Uterus (tissue), 4 donors: Measurements from ENCODE around the gene KRT15. TPM values are rescaled to one million over a fixed set of nuclear protein-coding genes. Genes with fewer than 3 reads are reported as not detected.

Source experiments
- DNase-seq, 2 donors: peaks; one replicate each; pipeline ENCODE4 v3.0.0-alpha.2; 2019 to 2020
- H3K27ac ChIP-seq, 2 donors: fragments of 200-600 bp; sonication (generic); 1 replicate in 1 of 2; 2 replicates in 1 of 2; pipeline ENCODE4 v1.5.1; 2016 to 2018
- H3K27me3 ChIP-seq, 2 donors: fragments of 200-600 bp; sonication (generic); one replicate each; pipeline ENCODE4 v1.5.1; 2018 to 2019; ENCODE audit warnings: control low read depth in 1 of 2
- H3K36me3 ChIP-seq, 2 donors: fragments of 200-600 bp; sonication (generic); one replicate each; pipeline ENCODE4 v1.5.1; 2019; ENCODE audit warnings: control low read depth in 1 of 2
- H3K4me1 ChIP-seq, 2 donors: fragments of 200-600 bp; sonication (generic); one replicate each; pipeline ENCODE4 v1.5.1; 2018 to 2019; ENCODE audit warnings: control low read depth in 1 of 2
- H3K4me3 ChIP-seq, 2 donors: fragments of 200-600 bp; sonication (generic); 1 replicate in 1 of 2; 2 replicates in 1 of 2; pipeline ENCODE4 v1.5.1; 2018 to 2019; ENCODE audit warnings: mild to moderate bottlenecking in 1 of 2
- H3K9me3 ChIP-seq, 2 donors: fragments of 200-600 bp; sonication (generic); one replicate each; pipeline ENCODE4 v1.5.1; 2019; ENCODE audit warnings: control low read depth in 1 of 2
- POLR2A ChIP-seq, 2 donors: fragments of 450-650 bp; IDR thresholded peaks; one replicate each; pipeline ENCODE4 v1.6.1; 2016; ENCODE audit warnings: antibody characterized with exemption in 2 of 2, mild to moderate bottlenecking in 1 of 2, moderate library complexity in 1 of 2
- intact Hi-C: fragments of 100-400 bp; cut with DNase I; formaldehyde crosslinking; loops from one replicate; pipeline ENCODE4 v1.15.1; 2023; ENCODE audit warnings: low total_unique reads
- total RNA-seq, 4 donors: library from RNA; depleted of rRNA in 3 of 4; stranded (reverse); fragments of >200 nt in 3 of 4; gene quantifications; one replicate each; pipeline versions ENCODE4 v1.1.0 to v1.2.4, GENCODE V29; 2014 to 2023
- TF ChIP-seq, protein P1 (sequence below), 4 experiments: fragments of 200-600 bp in 2 of 4; fragments of 450-650 bp in 2 of 4; sonication (generic) in 2 of 4; IDR thresholded peaks; one replicate each; pipeline ENCODE4 v1.5.1; 2016 to 2019; ENCODE audit warnings: antibody characterized with exemption in 4 of 4, mild to moderate bottlenecking in 2 of 4, moderate library complexity in 1 of 4
- donor health status: DM: yes; HTN: yes; CAD: no.

The KRT15 gene
- total RNA-seq, 4 donors from 2014 or later: 0.41 to 11.5 (median 1.6) TPM; not detected in 1

- H3K9me3 ChIP-seq: no peaks in the 10 kb centered on the region
- no peak for DNase-seq
Measured at GRCh38 chr17:41474863-41475262, 43.8 kb downstream of the KRT15 start.

DNA sequence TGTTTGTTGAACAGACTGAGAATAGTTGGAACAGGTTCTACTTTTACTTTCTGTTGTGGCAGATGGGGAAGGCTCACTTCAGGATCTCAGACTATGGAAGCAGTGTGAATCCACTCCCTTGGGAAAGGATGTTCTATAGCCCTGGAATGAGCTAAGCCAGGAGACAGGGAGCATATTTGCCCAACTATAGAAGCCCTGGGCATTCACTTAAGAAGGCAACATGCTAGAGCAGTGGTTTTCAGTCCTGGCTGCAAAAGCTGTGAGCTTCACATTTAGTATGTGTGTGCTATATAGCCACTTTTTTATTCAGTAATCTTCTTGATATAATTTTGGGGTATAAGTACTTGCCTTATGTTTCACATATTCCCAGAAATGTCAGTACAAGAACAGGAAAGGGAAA is 50.3 kb downstream of the KRT15 start:
- H3K4me3 ChIP-seq: no peak overlapping the region
- no peak for TF ChIP-seq POLR2A (IDR thresholded peaks at IDR 0.05)
- TF ChIP-seq, protein P1, sequence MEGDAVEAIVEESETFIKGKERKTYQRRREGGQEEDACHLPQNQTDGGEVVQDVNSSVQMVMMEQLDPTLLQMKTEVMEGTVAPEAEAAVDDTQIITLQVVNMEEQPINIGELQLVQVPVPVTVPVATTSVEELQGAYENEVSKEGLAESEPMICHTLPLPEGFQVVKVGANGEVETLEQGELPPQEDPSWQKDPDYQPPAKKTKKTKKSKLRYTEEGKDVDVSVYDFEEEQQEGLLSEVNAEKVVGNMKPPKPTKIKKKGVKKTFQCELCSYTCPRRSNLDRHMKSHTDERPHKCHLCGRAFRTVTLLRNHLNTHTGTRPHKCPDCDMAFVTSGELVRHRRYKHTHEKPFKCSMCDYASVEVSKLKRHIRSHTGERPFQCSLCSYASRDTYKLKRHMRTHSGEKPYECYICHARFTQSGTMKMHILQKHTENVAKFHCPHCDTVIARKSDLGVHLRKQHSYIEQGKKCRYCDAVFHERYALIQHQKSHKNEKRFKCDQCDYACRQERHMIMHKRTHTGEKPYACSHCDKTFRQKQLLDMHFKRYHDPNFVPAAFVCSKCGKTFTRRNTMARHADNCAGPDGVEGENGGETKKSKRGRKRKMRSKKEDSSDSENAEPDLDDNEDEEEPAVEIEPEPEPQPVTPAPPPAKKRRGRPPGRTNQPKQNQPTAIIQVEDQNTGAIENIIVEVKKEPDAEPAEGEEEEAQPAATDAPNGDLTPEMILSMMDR (IDR thresholded peaks at IDR 0.05): no peak
- no peaks in the 10 kb centered on the region for H3K9me3 ChIP-seq
- H3K36me3 ChIP-seq: no peaks in the 10 kb centered on the region
- H3K27ac ChIP-seq: no peak overlapping the region
- H3K27me3 ChIP-seq: no peaks in the 10 kb centered on the region
- no peak for DNase-seq
- H3K4me1 ChIP-seq: no peaks in the 10 kb centered on the region
- intact Hi-C loops: no loop called here

More at GRCh38 chr17:41474863-41475262, 43.8 kb downstream of the KRT15 start:
- H3K4me1 ChIP-seq: no peaks in the 10 kb centered on the region
- no peak overlapping the region for H3K4me3 ChIP-seq
- H3K27ac ChIP-seq: no peak overlapping the region
- H3K36me3 ChIP-seq: no peaks in the 10 kb centered on the region
- no peak for TF ChIP-seq POLR2A (IDR thresholded peaks at IDR 0.05)
- TF ChIP-seq, protein P1 (IDR thresholded peaks at IDR 0.05): no peak
- no peaks in the 10 kb centered on the region for H3K27me3 ChIP-seq
- intact Hi-C loops: no loop called here

GRCh38 chr17:41467561-41467960 is 51.1 kb downstream of the KRT15 start:
- Histone ChIP-seq H3K4me3 (no peak overlapping the region), H3K9me3 (no peaks in the 10 kb centered on the region), H3K4me1 (no peaks in the 10 kb centered on the region), H3K36me3 (no peaks in the 10 kb centered on the region), H3K27me3 (no peaks in the 10 kb centered on the region), H3K27ac (no peak overlapping the region)
- intact Hi-C loops: no loop called here
- no peak for TF ChIP-seq POLR2A (IDR thresholded peaks at IDR 0.05)
- TF ChIP-seq, protein P1 (IDR thresholded peaks at IDR 0.05): no peak
- DNase-seq: no peak

- Histone ChIP-seq H3K4me3 (no peak within 1 kb of the TSS), H3K9me3 (no peaks in the 10 kb centered on the region), H3K36me3 (no peaks in the 10 kb centered on the region), H3K4me1 (no peaks in the 10 kb centered on the region), H3K27ac (no peak within 1 kb of the TSS), H3K27me3 (no peaks in the 10 kb centered on the region)
- intact Hi-C loops: no loop called here
- TF ChIP-seq, protein P1 (IDR thresholded peaks at IDR 0.05): no peak
- no peak for TF ChIP-seq POLR2A (IDR thresholded peaks at IDR 0.05)
- DNase-seq: no peak
Measured at GRCh38 chr17:41466988-41467387, 51.7 kb downstream of the KRT15 start, which contains the start of gene KRT32. Gene KRT32 (minus strand): TSS chr17:41467386. CDS start chr17:41467325, 61 bp downstream.

- H3K4me3 ChIP-seq: no peak overlapping the region
- H3K27ac ChIP-seq: no peak overlapping the region
- H3K4me1 ChIP-seq: no peaks in the 10 kb centered on the region
- H3K27me3 ChIP-seq: no peaks in the 10 kb centered on the region
- no peaks in the 10 kb centered on the region for H3K9me3 ChIP-seq
- intact Hi-C loops: no loop called here
- no peaks in the 10 kb centered on the region for H3K36me3 ChIP-seq
- DNase-seq: peak; percentile 80 to 90
- TF ChIP-seq, protein P1 (IDR thresholded peaks at IDR 0.05): no peak
- no peak for TF ChIP-seq POLR2A (IDR thresholded peaks at IDR 0.05)
Measured at GRCh38 chr17:41464682-41465081, 54.0 kb downstream of the KRT15 start.
